Heart right ventricle (tissue), 16 donors: ENCODE measurements around the gene PAF1. TPM values are rescaled to one million over a fixed set of nuclear protein-coding genes. Genes with fewer than 3 reads are reported as not detected.
A peak's percentile ranks its signal among the peaks of the same experiment; 100 is the strongest.

Experiments
- ATAC-seq, 8 donors: fragments of 200-7000 bp; cut with Tn5 transposase; one replicate each; pipeline ENCODE4 v1.9.1; 2020; ENCODE audit warnings: mild to moderate bottlenecking in 8 of 8, moderate library complexity in 8 of 8, moderate number of reproducible peaks in 1 of 8
- DNase-seq, 2 donors: peaks; one replicate each; pipeline ENCODE4 v3.0.0-alpha.2; 2020
- H3K27ac ChIP-seq, 10 donors: fragments of 200-600 bp; sonication (generic) in 2 of 10; one replicate each; pipeline versions ENCODE4 v1.5.0 to v1.8.0; 2020 to 2022; ENCODE audit warnings: mild to moderate bottlenecking in 3 of 10
- H3K27me3 ChIP-seq, 7 donors: fragments of 200-600 bp; one replicate each; pipeline ENCODE4 v1.8.0; 2021 to 2022; ENCODE audit warnings: mild to moderate bottlenecking in 2 of 7
- H3K36me3 ChIP-seq, 9 donors: fragments of 200-600 bp; sonication (generic) in 1 of 9; one replicate each; pipeline versions ENCODE4 v1.5.0 to v1.8.0; 2020 to 2022; ENCODE audit warnings: mild to moderate bottlenecking in 2 of 9
- H3K4me1 ChIP-seq, 9 donors: fragments of 200-600 bp; sonication (generic) in 1 of 9; one replicate each; pipeline versions ENCODE4 v1.5.0 to v1.8.0; 2020 to 2022; ENCODE audit warnings: mild to moderate bottlenecking in 4 of 9
- H3K4me3 ChIP-seq, 10 donors: fragments of 200-600 bp; sonication (generic) in 2 of 10; one replicate each; pipeline versions ENCODE4 v1.5.0 to v1.8.0; 2020 to 2022; ENCODE audit warnings: mild to moderate bottlenecking in 7 of 10, moderate library complexity in 2 of 10
- H3K9me3 ChIP-seq, 11 donors: fragments of 200-600 bp in 10 of 11; sonication (generic) in 2 of 11; one replicate each; pipeline versions ENCODE4 v1.5.0 to v1.8.0; 2013 to 2022; ENCODE audit warnings: mild to moderate bottlenecking in 2 of 11, control low read depth in 1 of 11, moderate library complexity in 1 of 11
- WGBS, 2 donors: extraction: QIAGEN DNeasy Blood & Tissue Kit; methylation state at CpG; one replicate each; pipeline ENCODE4 v1.1.7; 2013; ENCODE audit warnings: inconsistent platforms in 1 of 2; 5-methylcytosine and 5-hydroxymethylcytosine counted together
- intact Hi-C, 10 donors: fragments of 100-400 bp; cut with DNase I; formaldehyde crosslinking; loops; one replicate each; pipeline versions ENCODE4 v1.11.1 to v1.14.2; 2022
- polyA plus RNA-seq, 2 donors: library from polyadenylated mRNA; stranded (reverse); fragments of 200-250 nt; gene quantifications; one replicate each; pipeline ENCODE4 v1.2.3, GENCODE V29; 2013
- total RNA-seq, 10 donors: library from RNA; stranded (reverse); fragmentation: NEBNext Ultra II Directional in 3 of 10; extraction: Animal tissue kit (Norgen Biotek cat#: 25700) in 3 of 10; gene quantifications; one replicate each; pipeline versions ENCODE4 v1.2.1 to v1.2.4, GENCODE V29; 2021 to 2023
- TF ChIP-seq, protein P1 (sequence below), 9 donors: fragments of 200-600 bp; sonication (generic) in 2 of 9; IDR thresholded peaks; one replicate each; pipeline versions ENCODE4 v1.5.0 to v1.8.0; 2021 to 2022; ENCODE audit warnings: antibody characterized with exemption in 9 of 9, mild to moderate bottlenecking in 5 of 9, moderate library complexity in 1 of 9
- donor health status: Arrhythmogenic right ventricular cardiomyopathy.
- donor health status: ischemic (EF 13 %, LVEDD 7.1; RV severe dilation, severe dysfunction).
- donor health status: healthy with polysubstance abuse.
- donor health status: DM: no; HTN: yes; CAD: no.
- donor health status: DM: no; HTN: no; CAD: no.
- donor health status: ischemic (EF 25% LVEDD 6.9; RV normal size, moderate dysfunction).
- donor health status: ischemic (EF 25% LVEDD 5.7; RV mildly dilated, moderate dysfunction).
- donor health status: healthy.
- donor health status: DM: yes; HTN: yes; CAD: no.
- donor health status: Ischemic cardiomyopathy.
- donor health status: ischemic (EF 35%, LVEDD 5.7; RV mildly dilated, moderate dysfunction).
- donor health status: nonischemic (EF 11% LVEDD 7.7; RV severe dilation, severe dysfunction).
- donor health status: DM: yes; HTN: yes; CAD: no.
- donor health status: PGD.
- donor health status: ischemic (EF 29% LVEDD 5.4; RV normal size, mild dysfunction).
- donor health status: nonischemic (EF 23%, LVEDD 6.1; RV moderate dilation, normal function).

PAF1 gene
- total and polyA plus RNA-seq, 12 donors, result 24.1 to 48.2 (median 38.8) TPM

DNA sequence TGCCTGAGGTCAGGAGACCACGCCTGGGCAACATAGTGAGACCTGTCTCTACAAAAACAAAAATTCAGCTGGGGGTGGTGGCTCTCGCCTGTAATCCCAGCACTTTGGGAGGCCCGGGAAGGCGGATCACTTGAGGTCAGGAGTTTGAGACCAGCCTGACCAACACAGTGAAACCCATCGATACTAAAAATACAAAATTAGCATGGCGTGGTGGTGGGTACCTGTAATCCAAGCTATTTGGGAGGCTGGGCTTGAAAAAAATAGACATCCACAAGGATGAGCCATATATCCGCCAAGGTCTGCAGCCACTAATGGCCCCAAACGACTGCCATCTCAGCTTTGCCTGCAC, 41.7 kb upstream of the PAF1 start:
- H3K36me3 ChIP-seq, result peaks cover 0 to 34% (median 26%) of the 10 kb centered on the region in 9 donors
- TF ChIP-seq, protein P1, sequence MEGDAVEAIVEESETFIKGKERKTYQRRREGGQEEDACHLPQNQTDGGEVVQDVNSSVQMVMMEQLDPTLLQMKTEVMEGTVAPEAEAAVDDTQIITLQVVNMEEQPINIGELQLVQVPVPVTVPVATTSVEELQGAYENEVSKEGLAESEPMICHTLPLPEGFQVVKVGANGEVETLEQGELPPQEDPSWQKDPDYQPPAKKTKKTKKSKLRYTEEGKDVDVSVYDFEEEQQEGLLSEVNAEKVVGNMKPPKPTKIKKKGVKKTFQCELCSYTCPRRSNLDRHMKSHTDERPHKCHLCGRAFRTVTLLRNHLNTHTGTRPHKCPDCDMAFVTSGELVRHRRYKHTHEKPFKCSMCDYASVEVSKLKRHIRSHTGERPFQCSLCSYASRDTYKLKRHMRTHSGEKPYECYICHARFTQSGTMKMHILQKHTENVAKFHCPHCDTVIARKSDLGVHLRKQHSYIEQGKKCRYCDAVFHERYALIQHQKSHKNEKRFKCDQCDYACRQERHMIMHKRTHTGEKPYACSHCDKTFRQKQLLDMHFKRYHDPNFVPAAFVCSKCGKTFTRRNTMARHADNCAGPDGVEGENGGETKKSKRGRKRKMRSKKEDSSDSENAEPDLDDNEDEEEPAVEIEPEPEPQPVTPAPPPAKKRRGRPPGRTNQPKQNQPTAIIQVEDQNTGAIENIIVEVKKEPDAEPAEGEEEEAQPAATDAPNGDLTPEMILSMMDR (IDR thresholded peaks at IDR 0.05), result no peak
- no peaks in the 10 kb centered on the region for H3K9me3 ChIP-seq
- DNase-seq, result no peak
- H3K27ac ChIP-seq, result peak overlapping the region in 2 of 10 donors; percentile 78 to 97
- intact Hi-C loops, result loop anchor here in 1 of 10 donors (2.0 kb wide), 1 partner anchor 18 kb away; no protein-coding TSS in a partner anchor
- H3K4me1 ChIP-seq, result peaks cover 19 to 67% (median 46%) of the 10 kb centered on the region in 9 donors
- ATAC-seq, result no peak
- WGBS, 2 donors, result 85 to 97% methylated on average over 8 of the region's 8 CpGs
- H3K27me3 ChIP-seq, result peaks cover 0 to 3% (median 0%) of the 10 kb centered on the region in 7 donors
- no peak overlapping the region for H3K4me3 ChIP-seq

- H3K9me3 ChIP-seq, result no peaks in the 10 kb centered on the region
- H3K27me3 ChIP-seq, result no peaks in the 10 kb centered on the region
- peak overlapping the region in 9 of 10 donors; percentile 38 to 97 (median 78) for H3K27ac ChIP-seq
- H3K4me1 ChIP-seq, result peaks cover 19 to 59% (median 41%) of the 10 kb centered on the region in 9 donors
- TF ChIP-seq, protein P1 (IDR thresholded peaks at IDR 0.05), result no peak
- H3K36me3 ChIP-seq, result peaks cover 0 to 34% (median 26%) of the 10 kb centered on the region in 9 donors
- ATAC-seq (peak in 6 of 8 donors; percentile 7 to 65 (median 26)), DNase-seq (peak in 1 of 2 donors; percentile 48)
- WGBS, 2 donors, result 63 to 65% methylated on average over 25 of the region's 25 CpGs
- H3K4me3 ChIP-seq, result peak overlapping the region in 4 of 10 donors; percentile 16 to 25 (median 18)
- intact Hi-C loops, result no loop called here
Observed at GRCh38 chr19:39430675-39431593, 40.0 kb upstream of the PAF1 start.

DNA sequence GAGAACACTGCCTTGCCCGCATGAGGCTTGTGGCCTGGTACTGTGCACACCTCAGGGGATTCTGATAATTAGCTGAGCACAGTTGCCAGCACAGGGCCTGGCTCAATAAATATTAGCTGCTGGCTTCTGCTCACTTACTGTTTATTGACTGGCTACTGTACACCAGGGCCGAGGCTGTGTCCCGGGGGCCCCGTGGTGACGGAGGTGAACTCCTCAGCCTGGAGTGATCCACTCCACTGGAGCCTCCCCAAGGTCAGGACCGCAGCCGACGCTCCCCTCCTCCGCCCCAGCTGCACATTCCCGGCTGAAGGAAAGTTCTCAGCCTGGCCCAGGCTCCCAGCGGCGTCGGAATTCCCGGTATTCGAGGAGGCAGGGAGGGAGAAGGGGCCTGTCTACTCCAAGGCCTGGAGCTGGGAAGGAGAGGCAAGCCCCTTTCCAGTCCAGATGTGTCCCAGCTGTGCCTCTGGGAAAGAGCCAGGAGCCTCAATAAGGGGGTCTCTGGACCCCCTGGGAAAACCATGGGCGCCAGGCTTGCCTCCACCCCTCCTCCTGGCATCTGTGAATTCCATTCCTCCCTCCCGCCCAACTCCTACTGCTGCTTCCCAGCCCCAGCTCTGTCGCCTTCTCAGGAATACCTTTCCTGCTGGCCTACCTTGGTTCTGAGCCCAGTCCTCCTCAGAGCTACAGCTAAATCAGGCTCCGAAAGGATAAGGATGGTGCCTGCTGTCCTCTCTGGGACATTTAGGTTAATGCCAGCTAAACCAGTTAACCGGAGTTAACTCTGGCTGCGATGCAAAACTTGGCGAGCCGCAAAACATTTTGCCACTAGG, 37.6 kb upstream of the PAF1 start:
- peaks cover 10 to 42% (median 20%) of the 10 kb centered on the region in 9 donors for H3K4me1 ChIP-seq
- peaks cover 0 to 40% (median 17%) of the 10 kb centered on the region in 9 donors for H3K36me3 ChIP-seq
- 12 to 13% methylated on average over 22 to 23 of the region's 23 CpGs for WGBS, 2 donors
- H3K27ac ChIP-seq, result peak overlapping the region; percentile 68 to 91 (median 87)
- ATAC-seq, result peak; percentile 82 to 88 (median 84)
- intact Hi-C loops, result no loop called here
- H3K4me3 ChIP-seq, result peak overlapping the region in 5 of 10 donors; percentile 0 to 20 (median 13)
- DNase-seq, result peak; percentile 77 to 84
- no peaks in the 10 kb centered on the region for H3K9me3 ChIP-seq
- no peaks in the 10 kb centered on the region for H3K27me3 ChIP-seq
- TF ChIP-seq, protein P1 (IDR thresholded peaks at IDR 0.05), result no peak

DNA sequence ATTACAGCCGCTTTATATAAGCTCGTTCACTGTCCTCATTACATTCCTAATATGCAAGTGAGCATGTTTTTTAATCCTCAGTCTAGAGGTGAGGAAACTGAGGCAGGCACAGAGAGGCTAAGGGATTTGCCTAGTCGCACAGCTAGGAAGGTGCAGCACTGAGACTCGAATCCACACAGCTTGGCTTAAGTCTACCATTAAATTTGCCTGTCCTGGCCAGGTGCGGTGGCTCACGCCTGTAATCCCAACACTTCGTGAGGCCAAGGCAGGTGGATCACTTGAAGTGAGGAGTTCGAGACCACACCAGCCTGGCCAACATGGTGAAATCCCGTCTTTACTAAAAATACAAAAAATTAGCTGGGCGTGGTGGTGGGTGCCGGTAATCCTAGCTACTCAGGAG, 36.8 kb upstream of the PAF1 start:
- no peak for DNase-seq
- 91 to 94% methylated on average over 11 of the region's 11 CpGs for WGBS, 2 donors
- Histone ChIP-seq H3K4me3 (no peak overlapping the region), H3K27me3 (no peaks in the 10 kb centered on the region), H3K4me1 (peaks cover 10 to 39% (median 19%) of the 10 kb centered on the region in 9 donors), H3K36me3 (peaks cover 0 to 40% (median 9%) of the 10 kb centered on the region in 9 donors), H3K9me3 (no peaks in the 10 kb centered on the region), H3K27ac (peak overlapping the region in 8 of 10 donors; percentile 78 to 91 (median 88))
- TF ChIP-seq, protein P1 (IDR thresholded peaks at IDR 0.05), result no peak
- intact Hi-C loops, result no loop called here
- no peak for ATAC-seq
